ENCODE measurements around the gene DGKB.

DGKB gene

GRCh38 chr7:14682910-14683465 lies 219.6 kb downstream of the DGKB start:
- DNase-seq = no peak

GRCh38 chr7:14676896-14677295 lies 225.7 kb downstream of the DGKB start:
- no peak for DNase-seq

- DNase-seq = no peak
Measured at GRCh38 chr7:14673202-14673601, 229.3 kb downstream of the DGKB start.

GRCh38 chr7:14666913-14667312 lies 235.6 kb downstream of the DGKB start:
- no peak for DNase-seq

GRCh38 chr7:14666304-14666703 lies 236.2 kb downstream of the DGKB start:
- no peak for DNase-seq

GRCh38 chr7:14639801-14640200 lies 262.8 kb downstream of the DGKB start:
- DNase-seq = no peak

- DNase-seq = no peak
Measured at GRCh38 chr7:14639329-14639728, 263.2 kb downstream of the DGKB start.

GRCh38 chr7:14637968-14638367 lies 264.6 kb downstream of the DGKB start:
- no peak for DNase-seq

- DNase-seq = no peak
Measured at GRCh38 chr7:14635955-14636354, 266.6 kb downstream of the DGKB start.

- DNase-seq = no peak
Measured at GRCh38 chr7:14630048-14630447, 272.5 kb downstream of the DGKB start.

GRCh38 chr7:14628516-14628915 lies 274.0 kb downstream of the DGKB start:
- DNase-seq = no peak

- DNase-seq = peak; percentile 12
Measured at GRCh38 chr7:14626076-14626475, 276.5 kb downstream of the DGKB start.

- DNase-seq = no peak
Measured at GRCh38 chr7:14622559-14622958, 280.0 kb downstream of the DGKB start.

GRCh38 chr7:14606101-14606500 lies 296.4 kb downstream of the DGKB start:
- DNase-seq = no peak

GRCh38 chr7:14604606-14605005 lies 297.9 kb downstream of the DGKB start:
- no peak for DNase-seq

- no peak for DNase-seq
Measured at GRCh38 chr7:14602851-14603250, 299.7 kb downstream of the DGKB start.

GRCh38 chr7:14600766-14601367 lies 301.7 kb downstream of the DGKB start:
- DNase-seq = peak; percentile 16

GRCh38 chr7:14598978-14599377 lies 303.6 kb downstream of the DGKB start:
- DNase-seq = no peak

GRCh38 chr7:14596421-14596820 lies 306.1 kb downstream of the DGKB start:
- DNase-seq = no peak

GRCh38 chr7:14590206-14590605 lies 312.3 kb downstream of the DGKB start:
- no peak for DNase-seq

- DNase-seq = no peak
Measured at GRCh38 chr7:14585232-14585631, 317.3 kb downstream of the DGKB start.

GRCh38 chr7:14583518-14583917 lies 319.0 kb downstream of the DGKB start:
- no peak for DNase-seq

GRCh38 chr7:14582010-14582409 lies 320.5 kb downstream of the DGKB start:
- DNase-seq = no peak

GRCh38 chr7:14579971-14580370 lies 322.6 kb downstream of the DGKB start:
- no peak for DNase-seq

GRCh38 chr7:14576578-14576977 lies 326.0 kb downstream of the DGKB start:
- no peak for DNase-seq
